Epithelial cell of esophagus (primary cell): ENCODE results near the gene TREML2.

Source experiments
- DNase-seq: peaks from one replicate; pipeline ENCODE4 v3.0.0; 2010; ENCODE audit warnings: low read depth
- H3K4me3 ChIP-seq: 2 replicates; pipeline ENCODE4 v1.5.1; 2011; ENCODE audit warnings: mild to moderate bottlenecking, low read length, control low read depth
- TF ChIP-seq, protein P1 (sequence below): IDR thresholded peaks from 2 replicates; pipeline ENCODE4 v1.5.1; 2011; ENCODE audit warnings: low read depth, mild to moderate bottlenecking, low read length, control low read depth, inconsistent platforms; ENCODE audit not compliant: insufficient read depth; ENCODE audit errors: missing control alignments

Gene TREML2

DNA sequence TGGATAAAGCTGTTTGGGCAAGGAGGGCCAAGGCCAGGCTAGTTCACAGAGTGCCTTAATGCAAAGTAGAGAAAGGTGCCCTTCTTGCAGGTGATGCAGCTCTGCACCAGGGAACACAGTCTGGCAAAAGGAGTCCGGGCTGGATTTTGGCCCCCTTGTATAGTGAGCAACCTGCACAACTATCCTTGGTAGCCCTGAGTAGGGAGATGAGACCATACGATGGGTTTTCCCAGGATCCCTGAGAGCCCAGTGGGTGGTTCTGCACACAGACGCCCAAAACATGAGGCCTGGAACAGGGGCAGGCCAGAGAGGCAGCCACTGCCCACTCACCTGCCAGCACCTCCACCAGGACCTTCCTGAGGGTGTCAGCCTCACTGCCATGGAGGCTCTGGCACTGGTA lies 40.0 kb downstream of the TREML2 start:
- DNase-seq, result no peak
- H3K4me3 ChIP-seq, result no peak overlapping the region
- TF ChIP-seq, protein P1, sequence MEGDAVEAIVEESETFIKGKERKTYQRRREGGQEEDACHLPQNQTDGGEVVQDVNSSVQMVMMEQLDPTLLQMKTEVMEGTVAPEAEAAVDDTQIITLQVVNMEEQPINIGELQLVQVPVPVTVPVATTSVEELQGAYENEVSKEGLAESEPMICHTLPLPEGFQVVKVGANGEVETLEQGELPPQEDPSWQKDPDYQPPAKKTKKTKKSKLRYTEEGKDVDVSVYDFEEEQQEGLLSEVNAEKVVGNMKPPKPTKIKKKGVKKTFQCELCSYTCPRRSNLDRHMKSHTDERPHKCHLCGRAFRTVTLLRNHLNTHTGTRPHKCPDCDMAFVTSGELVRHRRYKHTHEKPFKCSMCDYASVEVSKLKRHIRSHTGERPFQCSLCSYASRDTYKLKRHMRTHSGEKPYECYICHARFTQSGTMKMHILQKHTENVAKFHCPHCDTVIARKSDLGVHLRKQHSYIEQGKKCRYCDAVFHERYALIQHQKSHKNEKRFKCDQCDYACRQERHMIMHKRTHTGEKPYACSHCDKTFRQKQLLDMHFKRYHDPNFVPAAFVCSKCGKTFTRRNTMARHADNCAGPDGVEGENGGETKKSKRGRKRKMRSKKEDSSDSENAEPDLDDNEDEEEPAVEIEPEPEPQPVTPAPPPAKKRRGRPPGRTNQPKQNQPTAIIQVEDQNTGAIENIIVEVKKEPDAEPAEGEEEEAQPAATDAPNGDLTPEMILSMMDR, result no peak

DNA sequence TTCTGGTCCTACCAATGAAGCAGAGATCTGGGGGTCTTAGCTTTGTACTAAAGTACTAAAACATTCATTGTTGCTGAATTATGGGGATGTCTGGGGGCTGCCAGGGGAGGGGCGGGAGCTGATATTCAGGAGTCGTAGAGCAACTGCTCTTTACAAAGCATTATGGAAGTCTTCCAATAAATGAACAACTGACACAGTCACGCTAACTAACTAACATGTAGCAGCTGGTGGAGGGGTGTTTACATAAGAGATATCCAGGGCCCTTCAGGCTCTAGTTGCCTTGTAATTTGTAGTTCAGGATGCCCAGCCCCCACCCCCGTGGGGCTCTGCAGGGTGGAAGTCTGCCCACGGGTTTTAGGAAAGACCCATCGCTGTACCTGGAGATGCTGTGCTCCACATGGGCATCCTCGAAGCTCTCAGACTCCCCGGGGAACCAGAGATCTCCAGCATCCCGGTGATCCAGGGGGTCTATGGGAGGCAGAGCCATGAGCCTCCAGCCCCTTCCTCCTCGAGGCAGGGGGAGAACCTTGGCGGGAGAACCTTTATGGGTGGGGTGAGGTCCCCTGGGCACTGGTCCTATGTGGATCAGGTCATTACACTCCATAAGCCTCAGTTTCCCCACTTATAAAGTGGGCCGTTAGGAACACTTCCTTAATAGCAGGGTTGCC lies 41.4 kb downstream of the TREML2 start:
- H3K4me3 ChIP-seq, result no peak overlapping the region
- DNase-seq, result peak; percentile 57
- TF ChIP-seq, protein P1, result no peak

DNA sequence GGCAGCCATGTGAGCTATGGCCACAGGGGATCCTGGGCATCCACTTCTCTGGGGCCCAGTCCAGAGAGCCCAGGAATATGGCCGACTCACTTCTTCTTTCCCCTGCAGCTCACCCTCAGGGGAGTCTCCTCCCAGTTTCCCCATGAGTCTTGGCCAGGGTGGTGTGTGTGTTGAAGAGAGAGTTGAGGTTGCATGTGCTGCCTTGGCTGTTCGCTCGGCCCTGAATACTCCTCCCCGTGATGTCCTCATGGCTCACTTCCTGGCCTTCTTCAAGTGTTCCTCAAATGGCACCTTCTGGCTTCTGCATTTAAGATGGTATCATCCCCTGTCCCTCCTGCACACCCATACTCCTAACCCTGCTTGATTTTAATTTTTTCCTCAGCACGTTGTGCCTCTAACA lies 43.6 kb downstream of the TREML2 start:
- no peak overlapping the region for H3K4me3 ChIP-seq
- no peak for DNase-seq
- TF ChIP-seq, protein P1, result no peak

DNA sequence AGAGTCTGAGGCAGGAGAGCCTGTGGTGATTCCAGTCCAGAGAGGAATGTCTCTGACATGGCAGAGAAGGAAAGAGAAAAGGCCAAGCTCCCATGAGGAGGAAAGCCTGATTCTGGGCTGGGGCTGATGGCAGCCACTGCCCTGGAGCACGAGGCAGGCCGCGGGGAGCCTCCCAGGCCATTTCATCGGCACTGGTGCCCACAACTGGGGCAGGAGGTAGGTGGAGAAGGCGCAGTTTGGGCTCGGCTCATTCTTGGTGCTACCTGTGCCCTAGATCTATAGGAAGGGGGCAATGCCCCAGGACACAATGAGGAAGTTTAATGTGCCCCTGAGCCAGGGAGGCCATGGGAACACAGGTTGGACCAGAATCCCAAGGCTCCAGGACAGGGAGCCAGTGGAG lies 44.2 kb downstream of the TREML2 start:
- TF ChIP-seq, protein P1, result no peak
- DNase-seq, result no peak

DNA sequence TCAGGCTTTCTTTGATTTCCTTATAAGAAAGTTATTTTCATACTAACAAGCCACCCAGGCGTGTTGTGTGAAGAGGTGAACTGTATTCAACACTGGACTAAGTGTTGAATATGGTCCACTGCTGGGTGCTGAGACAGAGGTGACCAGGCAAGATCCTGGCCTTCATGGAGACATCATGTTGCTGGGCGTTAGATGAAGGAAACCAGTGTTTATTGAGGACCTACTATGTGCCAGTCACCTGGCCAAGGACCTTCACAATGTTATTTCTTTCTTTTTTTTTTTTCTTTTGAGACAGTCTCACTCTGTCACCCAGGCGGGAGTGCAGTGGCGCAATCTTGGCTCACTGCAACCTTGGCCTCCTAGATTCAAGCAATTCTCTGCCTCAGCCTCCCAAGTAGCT lies 44.9 kb downstream of the TREML2 start:
- no peak for DNase-seq
- no peak overlapping the region for H3K4me3 ChIP-seq
- TF ChIP-seq, protein P1, result no peak

More for the DNA sequence above, 44.2 kb downstream of the TREML2 start:
- no peak overlapping the region for H3K4me3 ChIP-seq

DNA sequence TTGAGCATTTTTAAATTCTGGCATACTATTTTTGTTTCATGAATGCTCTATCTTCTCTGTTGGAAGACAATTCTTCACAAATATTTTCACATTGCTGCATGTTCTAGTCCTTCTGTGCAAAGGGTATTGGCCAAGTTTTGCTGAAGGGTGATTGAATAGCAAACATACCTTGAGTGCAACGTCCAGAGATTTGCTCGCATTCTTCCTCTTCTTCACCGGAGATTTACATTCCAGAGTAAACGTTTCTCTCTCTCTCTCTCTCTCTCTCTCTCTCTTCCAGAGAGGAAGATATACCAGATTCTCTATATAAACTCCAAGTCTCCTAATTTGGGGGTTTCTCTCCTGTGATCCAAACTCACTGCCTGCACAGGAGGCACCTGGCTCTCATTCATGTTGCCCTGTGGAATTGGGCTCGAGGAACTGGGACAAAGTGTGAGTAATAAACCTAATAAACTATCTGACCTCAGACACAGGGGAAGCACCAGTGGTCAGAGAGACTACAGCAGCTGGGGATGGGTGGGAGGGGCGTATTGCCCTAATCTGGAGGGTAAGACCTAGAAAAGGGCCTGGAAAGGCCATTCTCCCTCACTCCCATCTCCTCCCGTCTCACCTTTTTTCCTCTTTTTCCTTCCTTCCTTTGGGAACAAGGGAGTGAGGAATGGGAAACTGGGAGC lies 45.7 kb downstream of the TREML2 start:
- DNase-seq, result no peak
- TF ChIP-seq, protein P1, result no peak
- no peak overlapping the region for H3K4me3 ChIP-seq
